Measurements from ENCODE around the gene FAM53C.

Gene FAM53C

GRCh38 chr5:138346889-138347288, 8.8 kb downstream of the FAM53C start:
- peaks cover 74% of the 10 kb centered on the region for H3K36me3 ChIP-seq (ENCODE audit: insufficient read depth, low read length)
- H3K9me3 ChIP-seq (ENCODE audit: low read length), result no peaks in the 10 kb centered on the region
- no peaks in the 10 kb centered on the region for H3K79me2 ChIP-seq (ENCODE audit: insufficient read depth, low read length)
- H3F3A ChIP-seq (ENCODE audit: insufficient read depth, low read length), result no peaks in the 10 kb centered on the region
- no peak overlapping the region for H3K9ac ChIP-seq (ENCODE audit: low read length)
- no peak overlapping the region for H3K4me2 ChIP-seq (ENCODE audit: low read length)
- H4K20me1 ChIP-seq (ENCODE audit: insufficient read depth, low read length), result no peaks in the 10 kb centered on the region
- H3K4me3 ChIP-seq (ENCODE audit: low read depth, low read length, poor library complexity, severe bottlenecking), result no peak overlapping the region
- TF ChIP-seq, protein P1, sequence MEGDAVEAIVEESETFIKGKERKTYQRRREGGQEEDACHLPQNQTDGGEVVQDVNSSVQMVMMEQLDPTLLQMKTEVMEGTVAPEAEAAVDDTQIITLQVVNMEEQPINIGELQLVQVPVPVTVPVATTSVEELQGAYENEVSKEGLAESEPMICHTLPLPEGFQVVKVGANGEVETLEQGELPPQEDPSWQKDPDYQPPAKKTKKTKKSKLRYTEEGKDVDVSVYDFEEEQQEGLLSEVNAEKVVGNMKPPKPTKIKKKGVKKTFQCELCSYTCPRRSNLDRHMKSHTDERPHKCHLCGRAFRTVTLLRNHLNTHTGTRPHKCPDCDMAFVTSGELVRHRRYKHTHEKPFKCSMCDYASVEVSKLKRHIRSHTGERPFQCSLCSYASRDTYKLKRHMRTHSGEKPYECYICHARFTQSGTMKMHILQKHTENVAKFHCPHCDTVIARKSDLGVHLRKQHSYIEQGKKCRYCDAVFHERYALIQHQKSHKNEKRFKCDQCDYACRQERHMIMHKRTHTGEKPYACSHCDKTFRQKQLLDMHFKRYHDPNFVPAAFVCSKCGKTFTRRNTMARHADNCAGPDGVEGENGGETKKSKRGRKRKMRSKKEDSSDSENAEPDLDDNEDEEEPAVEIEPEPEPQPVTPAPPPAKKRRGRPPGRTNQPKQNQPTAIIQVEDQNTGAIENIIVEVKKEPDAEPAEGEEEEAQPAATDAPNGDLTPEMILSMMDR (IDR thresholded peaks at IDR 0.05; ENCODE audit: low read length), result no peak
- no peak for TF ChIP-seq EZH2 (IDR thresholded peaks at IDR 0.05; ENCODE audit: borderline replicate concordance, low read length)
- H3K4me1 ChIP-seq (ENCODE audit: insufficient read depth, low read length, severe bottlenecking), result no peaks in the 10 kb centered on the region
- no peak overlapping the region for H3K27ac ChIP-seq (ENCODE audit: low read depth, low read length, poor library complexity, severe bottlenecking)
- H3K9me2 ChIP-seq (ENCODE audit: low read depth, low read length), result no peaks in the 10 kb centered on the region
- H3K27me3 ChIP-seq (ENCODE audit: insufficient read depth, low read length), result no peaks in the 10 kb centered on the region
- no peak overlapping the region for H2AFZ ChIP-seq (ENCODE audit: low read length)

DNA sequence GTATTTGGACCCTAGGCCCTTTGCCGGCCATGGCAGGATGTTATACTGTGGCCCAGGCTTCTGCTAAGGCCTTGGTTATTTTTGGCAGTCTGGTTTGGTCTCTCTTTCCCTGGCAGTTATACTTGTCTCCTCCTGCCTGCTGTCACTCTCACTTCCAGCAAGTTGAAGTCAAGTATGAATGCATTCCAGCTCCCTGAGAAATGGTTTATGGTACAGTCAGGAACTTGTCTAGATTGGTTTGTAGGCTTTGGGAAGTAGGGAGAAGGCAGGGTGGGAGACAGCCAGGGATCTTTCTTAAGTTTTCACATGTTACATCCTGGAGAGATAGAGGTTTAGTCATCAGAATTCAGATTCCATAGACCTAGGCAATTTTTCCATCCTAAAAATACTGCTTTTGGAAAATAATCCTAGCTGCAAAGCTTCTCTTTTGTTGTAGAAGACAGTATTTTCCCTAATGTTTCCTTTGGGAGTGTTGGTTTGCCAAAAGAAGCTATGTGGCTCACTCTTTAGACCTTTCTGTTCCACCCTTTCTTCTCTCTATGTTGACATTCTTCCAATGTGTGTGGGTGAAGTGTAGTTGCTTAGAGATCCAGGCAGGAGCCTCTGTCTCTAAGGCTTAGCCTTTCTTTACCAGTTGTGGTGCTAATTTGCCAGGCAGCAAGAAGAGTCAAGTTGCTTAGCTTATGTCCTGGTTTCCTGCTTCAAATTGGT, 11.9 kb downstream of the FAM53C start:
- Histone ChIP-seq H3K9ac (ENCODE audit: low read length) (no peak overlapping the region), H3K4me3 (ENCODE audit: low read depth, low read length, poor library complexity, severe bottlenecking) (no peak overlapping the region), H3K9me2 (ENCODE audit: low read depth, low read length) (no peaks in the 10 kb centered on the region), H4K20me1 (ENCODE audit: insufficient read depth, low read length) (no peaks in the 10 kb centered on the region), H3K4me1 (ENCODE audit: insufficient read depth, low read length, severe bottlenecking) (peaks cover 13% of the 10 kb centered on the region), H3K27ac (ENCODE audit: low read depth, low read length, poor library complexity, severe bottlenecking) (no peak overlapping the region), H2AFZ (ENCODE audit: low read length) (no peak overlapping the region), H3K79me2 (ENCODE audit: insufficient read depth, low read length) (peaks cover 21% of the 10 kb centered on the region), H3F3A (ENCODE audit: insufficient read depth, low read length) (0 out of 2 replicates have a peak, but pooled peaks cover 3% of the 10 kb centered on the region), H3K4me2 (ENCODE audit: low read length) (no peak overlapping the region), H3K9me3 (ENCODE audit: low read length) (no peaks in the 10 kb centered on the region), H3K27me3 (ENCODE audit: insufficient read depth, low read length) (no peaks in the 10 kb centered on the region), H3K36me3 (ENCODE audit: insufficient read depth, low read length) (peaks cover 59% of the 10 kb centered on the region)
- TF ChIP-seq EZH2 (IDR thresholded peaks at IDR 0.05; ENCODE audit: borderline replicate concordance, low read length), result no peak
- TF ChIP-seq, protein P1 (IDR thresholded peaks at IDR 0.05; ENCODE audit: low read length), result no peak

GRCh38 chr5:138350563-138350890, 12.5 kb downstream of the FAM53C start:
- Histone ChIP-seq H3K4me2 (ENCODE audit: low read length) (no peak overlapping the region), H3K9ac (ENCODE audit: low read length) (no peak overlapping the region), H3K27me3 (ENCODE audit: insufficient read depth, low read length) (no peaks in the 10 kb centered on the region), H3F3A (ENCODE audit: insufficient read depth, low read length) (0 out of 2 replicates have a peak, but pooled peaks cover 3% of the 10 kb centered on the region), H3K9me3 (ENCODE audit: low read length) (no peaks in the 10 kb centered on the region), H3K27ac (ENCODE audit: low read depth, low read length, poor library complexity, severe bottlenecking) (no peak overlapping the region), H3K4me3 (ENCODE audit: low read depth, low read length, poor library complexity, severe bottlenecking) (no peak overlapping the region), H3K9me2 (ENCODE audit: low read depth, low read length) (no peaks in the 10 kb centered on the region), H3K4me1 (ENCODE audit: insufficient read depth, low read length, severe bottlenecking) (peaks cover 19% of the 10 kb centered on the region), H3K36me3 (ENCODE audit: insufficient read depth, low read length) (peaks cover 53% of the 10 kb centered on the region), H3K79me2 (ENCODE audit: insufficient read depth, low read length) (peaks cover 26% of the 10 kb centered on the region), H4K20me1 (ENCODE audit: insufficient read depth, low read length) (no peaks in the 10 kb centered on the region), H2AFZ (ENCODE audit: low read length) (no peak overlapping the region)
- no peak for TF ChIP-seq EZH2 (IDR thresholded peaks at IDR 0.05; ENCODE audit: borderline replicate concordance, low read length)
- TF ChIP-seq, protein P1 (IDR thresholded peaks at IDR 0.05; ENCODE audit: low read length), result no peak
